GM21723 (cell line): ENCODE data around the gene TSC22D3.
"Not testable (repeated sequence)": the region's sequence is repeated elsewhere in the genome, so short reads cannot be mapped to it uniquely, and the experiment has no call there.

Experiments
- ATAC-seq: cut with Tn5 transposase; IDR thresholded peaks from one replicate; pipeline ENCODE4 v1.9.1; 2021; ENCODE audit warnings: mild to moderate bottlenecking, moderate library complexity; ENCODE audit not compliant: unreplicated experiment

The TSC22D3 gene

GRCh38 chrX:107775734-107776511 is at the start of gene TSC22D3:
TSC22D3 (minus strand) TSS chrX:107775787; CDS start chrX:107775419, 368 bp downstream.
- ATAC-seq, result peak; percentile 78

GRCh38 chrX:107823456-107823855 is 47.9 kb upstream of the TSC22D3 start:
- no peak for ATAC-seq

- no peak for ATAC-seq
These were observed 47.5 kb upstream of the TSC22D3 start for GRCh38 chrX:107823042-107823441.

GRCh38 chrX:107818900-107819521 is 43.4 kb upstream of the TSC22D3 start:
- no peak for ATAC-seq

- ATAC-seq, result not testable (repeated sequence)
These were observed 34.5 kb upstream of the TSC22D3 start for GRCh38 chrX:107810053-107810452.

- no peak for ATAC-seq
These were observed 29.6 kb upstream of the TSC22D3 start for GRCh38 chrX:107805179-107805578.

GRCh38 chrX:107804427-107804826 is 28.8 kb upstream of the TSC22D3 start:
- ATAC-seq, result no peak

GRCh38 chrX:107787827-107788226 is 12.2 kb upstream of the TSC22D3 start:
- no peak for ATAC-seq

GRCh38 chrX:107780525-107780924 is 4.9 kb upstream of the TSC22D3 start:
- no peak for ATAC-seq

- ATAC-seq, result no peak
These were observed 1.9 kb upstream of the TSC22D3 start, which contains the start of gene NCBP2L for GRCh38 chrX:107777536-107777832. NCBP2L (plus strand) TSS chrX:107777733; CDS start chrX:107794221, 16,488 bp downstream.

GRCh38 chrX:107776649-107777535 is 1.3 kb upstream of the TSC22D3 start:
- ATAC-seq, result peak; percentile 79

- peak; percentile 25 for ATAC-seq
These were observed 420 bp downstream of the TSC22D3 start for GRCh38 chrX:107775000-107775733.

- ATAC-seq, result no peak
These were observed 1.6 kb downstream of the TSC22D3 start for GRCh38 chrX:107773906-107774435.

- ATAC-seq, result no peak
These were observed 2.4 kb downstream of the TSC22D3 start for GRCh38 chrX:107773206-107773605.

GRCh38 chrX:107769581-107770317 is 5.8 kb downstream of the TSC22D3 start:
- ATAC-seq, result no peak

GRCh38 chrX:107768051-107768450 is 7.5 kb downstream of the TSC22D3 start:
- ATAC-seq, result no peak

GRCh38 chrX:107766470-107767150 is 9.0 kb downstream of the TSC22D3 start:
- ATAC-seq, result no peak

- no peak for ATAC-seq
These were observed 10.6 kb downstream of the TSC22D3 start for GRCh38 chrX:107764845-107765608.

- no peak for ATAC-seq
These were observed 11.9 kb downstream of the TSC22D3 start for GRCh38 chrX:107763647-107764046.
